Measurements from ENCODE around the gene SLC9A9. TPM values are rescaled to one million over a fixed set of nuclear protein-coding genes. Genes with fewer than 3 reads are reported as not detected.

SLC9A9 gene
- total and polyA plus RNA-seq, 9 of the 15 experiments (the other 6 are each of a cell fraction or from before 2014, with no cell fraction given) = 0.03 to 0.13 TPM; not detected in 7

- TF ChIP-seq REST (IDR thresholded peaks at IDR 0.05; ENCODE audit: borderline replicate concordance) = no peak
- TF ChIP-seq REST (CRISPR knock-in tag; IDR thresholded peaks at IDR 0.05; ENCODE audit: low read depth) = no peak
- TF ChIP-seq RUNX1 (IDR thresholded peaks at IDR 0.05; ENCODE audit: low read depth) = no peak
- TF ChIP-seq GATA2 (CRISPR knock-in tag; IDR thresholded peaks at IDR 0.05) = peak; percentile 39; the same call in 1 of the 2 replicates
- 0 out of 2 replicates have a peak, but pooled peaks have one; percentile 32 for TF ChIP-seq THRAP3 (IDR thresholded peaks at IDR 0.05; ENCODE audit: borderline replicate concordance)
- TF ChIP-seq PBX2 (CRISPR knock-in tag; IDR thresholded peaks at IDR 0.05; ENCODE audit: low read depth) = no peak
- TF ChIP-seq PBX2 (tag; conservative IDR thresholded peaks at IDR 0.05; ENCODE audit: low read depth) = no peak
- no peak for TF ChIP-seq RNF2 (IDR thresholded peaks at IDR 0.05)
- TF ChIP-seq HNRNPUL1 (IDR thresholded peaks at IDR 0.05; ENCODE audit: low read length) = no peak
- TF ChIP-seq NFE2 (IDR thresholded peaks at IDR 0.05; ENCODE audit: low read depth) = no peak
- no peak for TF ChIP-seq ZBTB11 (CRISPR knock-in tag; IDR thresholded peaks at IDR 0.05)
- TF ChIP-seq FOXJ3 (CRISPR knock-in tag; IDR thresholded peaks at IDR 0.05) = no peak
- no peak for TF ChIP-seq XRCC3 (IDR thresholded peaks at IDR 0.05)
These were observed 485.9 kb downstream of the SLC9A9 start (continued) for GRCh38 chr3:143362115-143362991.
